AG20443 (cell line): Measurements from ENCODE around the gene AFDN.

ENCODE experiments used
- DNase-seq: peaks from one replicate; pipeline ENCODE4 v3.0.0; 2012; ENCODE audit warnings: low spot score, mixed read lengths

The AFDN gene

DNA sequence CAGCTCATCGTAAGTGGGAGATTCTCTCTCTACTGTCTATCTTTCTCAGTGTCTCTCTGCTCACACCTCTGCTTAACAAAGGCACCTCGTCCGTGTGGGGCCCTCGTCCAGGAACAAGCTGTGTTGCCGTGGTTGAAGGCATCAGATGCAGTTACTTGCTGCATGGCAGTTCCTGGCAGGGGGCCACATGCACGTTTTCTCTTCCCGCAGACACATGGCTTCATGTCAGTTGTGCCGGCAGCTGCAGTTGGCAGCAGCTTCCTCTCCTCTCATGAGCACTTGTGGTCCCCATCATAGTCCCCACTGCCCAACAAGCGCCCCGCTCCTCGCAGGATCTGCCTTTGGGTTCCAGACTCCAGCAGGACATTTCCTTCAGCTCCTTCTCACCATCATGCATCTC, 7.1 kb upstream of the AFDN start:
- no peak for DNase-seq

DNA sequence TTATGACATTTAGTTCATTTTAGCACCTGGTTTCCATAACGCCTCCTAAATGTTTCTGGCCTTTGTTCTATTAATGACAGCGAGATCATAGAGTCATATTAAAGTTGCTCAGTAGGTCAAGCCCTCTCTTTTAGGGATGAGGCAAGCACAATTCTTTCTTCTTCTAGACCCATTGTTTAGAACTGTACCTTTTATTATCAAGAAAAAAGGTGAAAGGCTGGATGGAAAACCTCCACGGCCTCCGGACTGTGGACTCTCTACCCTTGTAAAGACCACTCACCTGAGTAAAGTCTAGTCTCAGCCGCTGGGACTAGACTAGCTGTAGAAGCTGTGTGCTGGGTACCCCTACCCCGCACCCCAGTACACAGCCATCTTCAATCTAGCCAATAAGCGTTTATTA, 6.0 kb upstream of the AFDN start:
- DNase-seq, result no peak

DNA sequence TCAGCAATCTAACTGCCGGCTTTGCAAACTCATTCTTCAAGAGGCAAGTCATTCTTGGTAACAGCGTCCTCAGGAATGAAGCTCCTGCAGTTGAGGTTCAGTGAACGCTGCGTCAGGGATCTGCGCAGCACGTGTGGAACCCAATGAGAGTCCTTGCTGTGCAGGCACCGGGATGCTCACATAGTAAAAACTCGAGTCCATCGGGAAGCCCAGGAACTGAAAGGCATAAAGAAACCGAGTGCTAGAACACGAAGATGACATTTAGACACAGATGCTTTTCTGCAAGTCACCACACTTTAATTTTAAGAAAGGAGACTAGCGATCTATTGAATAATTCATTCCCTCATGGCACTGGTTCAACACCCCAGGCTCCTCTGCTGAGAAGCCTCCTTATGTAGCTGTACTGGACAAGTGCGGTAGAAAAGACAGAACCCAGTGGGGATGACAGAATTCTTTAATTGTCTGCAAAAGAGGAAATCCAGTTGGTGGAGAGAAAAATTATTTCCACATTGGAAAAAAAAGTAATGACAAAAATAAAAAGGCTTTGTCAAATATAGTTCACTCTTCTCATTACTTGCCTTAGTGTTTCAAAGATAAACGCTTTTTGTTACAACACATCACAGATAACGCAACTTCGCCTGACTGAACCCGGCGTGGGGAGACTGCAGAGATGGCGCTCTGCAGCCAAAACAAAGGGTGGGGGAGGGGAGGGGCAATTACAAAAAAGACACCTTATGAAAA, 1.9 kb upstream of the AFDN start:
- peak; percentile 51 for DNase-seq

DNA sequence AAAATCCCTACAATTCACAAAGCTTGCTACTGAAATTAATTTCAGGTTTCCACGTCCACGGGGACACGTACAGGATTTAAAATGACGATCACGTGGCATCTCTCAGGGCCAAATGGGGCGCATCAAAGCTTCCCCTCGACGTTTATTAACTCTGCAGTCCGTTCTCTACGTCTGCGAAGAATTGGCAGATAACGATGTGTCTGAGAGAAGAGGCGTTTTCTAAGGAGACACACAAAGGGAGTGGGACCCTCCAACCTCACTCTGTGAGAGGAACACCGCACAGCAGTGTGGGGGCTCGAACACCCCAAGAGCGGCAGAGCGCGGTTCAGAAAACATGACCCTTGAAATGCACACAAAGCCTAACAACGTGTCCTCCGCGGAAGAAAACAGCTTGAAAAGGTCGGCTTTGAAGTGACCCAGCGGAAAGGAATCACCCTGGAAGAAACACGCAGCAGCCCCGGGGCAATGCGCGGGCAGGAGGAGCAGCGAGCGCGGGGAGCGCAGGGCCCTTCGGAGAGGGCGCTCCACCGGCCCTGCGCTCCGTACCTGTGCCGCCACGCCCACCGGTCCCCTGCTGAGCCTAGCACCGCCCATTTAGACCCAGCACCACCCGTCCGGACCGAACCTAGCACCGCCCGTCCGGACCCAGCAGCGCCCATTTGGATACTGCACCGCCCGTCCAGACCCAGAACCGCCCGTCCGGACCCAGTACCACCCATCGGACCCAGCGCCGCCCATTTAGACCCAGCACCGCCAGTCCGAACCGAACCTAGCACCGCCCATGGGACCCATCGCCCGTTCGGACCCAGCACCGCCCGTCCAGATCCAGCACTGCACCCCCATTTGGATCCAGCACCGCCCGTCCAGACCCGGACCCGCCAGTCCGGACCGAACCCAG, 1.1 kb upstream of the AFDN start:
- peak; percentile 60 for DNase-seq

DNA sequence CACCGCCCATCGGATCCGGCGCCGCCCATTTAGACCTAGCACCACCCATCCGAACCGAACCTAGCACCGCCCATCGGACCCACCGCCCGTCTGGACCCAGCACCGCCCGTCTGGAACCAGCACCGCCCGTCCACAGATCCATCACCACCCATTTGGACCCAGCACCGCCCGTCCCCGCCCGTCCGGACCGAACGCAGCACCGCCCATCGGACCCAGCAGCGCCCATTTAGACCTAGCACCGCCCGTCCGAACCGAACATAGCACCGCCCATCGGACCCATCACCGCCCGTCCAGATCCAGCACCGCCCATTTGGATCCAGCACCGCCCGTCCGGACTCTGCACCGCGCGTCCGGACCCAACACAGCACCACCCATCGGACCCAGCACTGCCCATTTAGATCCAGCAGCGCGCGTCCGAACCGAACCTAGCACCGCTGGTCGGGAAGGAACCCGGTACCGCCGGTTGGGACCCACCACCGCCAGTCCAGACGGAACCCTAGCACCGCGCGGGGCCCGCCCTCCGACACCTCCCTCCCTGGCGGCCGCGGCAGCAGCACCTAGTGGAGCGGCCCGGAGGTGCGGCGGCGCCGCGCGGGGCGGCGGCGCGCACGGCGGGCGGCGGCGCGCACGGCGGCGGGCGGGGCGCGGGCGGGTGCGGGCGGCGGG, 348 bp upstream of the AFDN start:
- peak; percentile 93 for DNase-seq

DNA sequence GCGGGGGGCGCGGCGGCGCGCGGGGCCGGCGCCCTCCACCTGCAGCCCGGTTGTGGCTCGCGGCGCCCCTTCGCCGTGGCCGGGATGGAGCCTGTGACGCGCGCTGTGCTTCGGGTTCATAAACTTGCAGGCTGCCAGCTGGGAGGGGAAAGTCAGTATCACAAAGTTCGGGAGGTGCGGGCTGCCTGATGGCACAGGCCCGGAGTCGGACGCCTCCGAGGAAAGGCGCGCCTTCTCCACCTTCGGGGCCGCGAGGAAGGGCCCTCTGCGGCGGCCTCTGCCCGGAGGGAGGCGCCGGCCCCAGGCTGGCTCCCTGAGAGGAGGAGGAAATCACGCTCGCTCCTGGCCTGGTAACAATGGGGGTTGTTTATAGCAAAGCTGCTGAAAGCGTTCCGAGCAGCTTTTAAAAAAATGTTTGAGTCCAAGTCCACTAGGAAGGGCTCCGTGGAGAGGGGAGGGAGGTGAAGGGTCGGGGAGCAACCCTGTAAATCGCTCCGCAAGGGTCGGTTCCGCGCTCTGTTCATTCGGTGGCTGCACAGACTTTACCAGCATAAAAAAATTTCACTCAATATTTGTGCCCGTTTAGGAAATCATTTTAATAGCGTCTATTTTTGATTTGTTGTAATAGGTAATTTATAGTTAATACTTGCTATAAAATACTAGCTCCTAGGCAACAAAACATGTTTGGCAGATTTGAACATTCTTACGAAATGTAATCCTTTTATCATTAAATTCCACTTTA, 1.0 kb downstream of the AFDN start:
- peak; percentile 68 for DNase-seq

DNA sequence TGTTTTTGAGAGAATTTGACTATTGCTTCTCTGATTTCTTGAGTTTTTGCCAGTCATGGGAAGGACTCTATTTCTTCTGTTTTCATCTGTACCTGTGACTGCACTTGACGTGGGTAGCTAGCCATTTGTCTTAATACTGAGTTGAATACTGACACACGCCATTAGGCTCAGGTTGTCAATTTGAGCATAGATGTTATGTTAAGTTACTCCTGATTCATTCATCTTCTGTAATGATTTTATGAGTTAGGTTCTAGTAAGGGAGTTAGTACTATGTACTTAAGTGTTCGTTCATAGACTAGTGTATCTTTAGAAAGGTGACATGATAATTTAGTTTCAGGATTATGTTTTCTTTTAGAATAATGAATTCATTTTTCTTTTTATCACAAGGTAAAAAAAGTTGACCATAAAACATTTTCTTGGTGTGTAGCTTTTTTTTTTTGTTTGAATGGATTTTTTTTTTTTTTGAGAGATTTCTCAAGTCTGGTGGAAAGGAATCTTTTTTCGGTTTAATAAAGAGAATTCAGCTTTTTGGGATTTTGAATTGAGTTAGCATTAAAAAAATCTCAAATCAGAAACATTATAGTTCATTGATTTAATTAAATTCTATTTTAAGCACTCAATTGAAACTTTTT, 1.7 kb downstream of the AFDN start:
- no peak for DNase-seq

DNA sequence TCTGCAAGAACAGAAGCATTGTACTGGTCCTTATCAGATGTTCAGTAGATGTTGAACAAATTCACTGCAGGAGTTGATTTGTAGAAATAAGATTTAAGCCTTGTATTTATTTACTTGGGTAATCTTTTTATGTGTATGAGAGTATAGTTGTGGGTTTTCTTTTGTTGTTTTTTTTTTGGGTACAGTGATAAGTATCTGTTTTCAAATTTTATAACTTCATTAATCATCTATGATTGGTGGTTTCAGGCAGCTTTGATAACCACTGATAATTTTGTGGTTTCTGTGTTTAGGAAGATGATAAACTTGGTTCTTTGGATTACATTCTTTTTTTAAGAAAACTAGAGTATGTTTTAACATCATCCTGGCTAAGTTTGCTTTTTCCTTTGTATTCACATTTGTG, 2.8 kb downstream of the AFDN start:
- no peak for DNase-seq

DNA sequence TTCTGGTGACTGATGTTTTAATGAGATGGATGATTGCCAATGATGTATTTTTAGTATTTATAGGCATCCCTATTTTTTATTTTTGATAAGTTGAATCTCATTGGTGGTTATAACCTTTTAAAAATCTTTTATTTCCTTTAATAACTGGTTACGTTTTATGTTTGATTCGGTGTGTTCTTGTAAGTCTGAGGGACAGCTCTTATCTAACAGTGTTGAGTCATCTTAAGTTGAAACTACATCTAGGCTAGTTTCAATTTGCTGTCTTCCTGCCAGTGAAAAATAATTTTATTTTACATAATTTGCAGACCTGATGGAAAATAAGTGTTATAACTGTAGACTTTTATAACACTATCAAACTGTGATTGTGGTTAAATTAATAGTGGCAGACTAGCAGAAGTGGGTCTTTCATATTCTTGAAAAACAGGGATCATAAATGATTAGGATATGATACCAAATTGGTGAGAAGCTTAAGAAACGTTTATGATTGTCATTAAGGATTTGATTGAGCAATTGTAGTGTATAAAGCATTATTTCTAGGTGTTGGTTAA, 4.6 kb downstream of the AFDN start:
- no peak for DNase-seq

DNA sequence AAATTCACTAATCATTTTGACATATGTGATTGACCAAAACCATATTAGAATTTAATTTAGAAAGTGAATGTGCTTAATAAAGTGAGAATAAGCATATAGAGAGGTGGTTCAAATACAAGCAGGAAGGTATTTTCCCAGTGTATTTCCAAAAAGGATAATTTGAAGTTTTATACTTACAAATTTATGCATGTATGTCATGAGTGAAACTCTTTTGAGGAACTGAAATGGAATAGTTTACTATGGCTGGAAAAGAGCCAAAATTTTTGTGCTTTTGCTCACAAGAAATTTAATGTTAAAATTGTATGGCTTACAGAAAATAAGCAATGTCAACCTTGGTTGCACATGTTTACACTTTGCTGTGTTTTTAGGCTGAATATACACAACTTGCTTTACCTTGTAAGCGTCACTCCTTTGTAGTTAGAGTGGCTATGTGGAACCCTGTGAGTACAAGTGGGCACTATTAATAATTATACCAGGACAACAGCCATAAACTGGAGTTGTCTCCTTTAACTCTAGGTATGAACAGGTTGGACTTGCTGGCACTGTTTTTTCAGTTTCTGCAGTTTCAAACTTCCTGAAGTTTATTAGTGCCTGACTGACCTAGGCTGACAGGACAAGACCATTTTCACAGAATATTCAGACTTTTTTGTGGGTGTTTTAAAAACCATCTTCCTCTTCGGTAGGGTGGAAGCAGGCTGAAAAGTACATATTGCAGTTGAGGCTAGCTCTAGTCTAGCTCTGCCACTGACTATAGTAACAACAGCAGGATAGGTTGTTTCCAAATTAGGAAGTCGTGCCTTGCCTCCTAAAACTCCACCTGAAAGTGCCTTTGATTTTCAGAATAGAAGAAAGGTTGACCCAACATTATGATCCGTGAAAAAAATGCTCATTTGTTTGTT, 6.0 kb downstream of the AFDN start:
- DNase-seq, result no peak

DNA sequence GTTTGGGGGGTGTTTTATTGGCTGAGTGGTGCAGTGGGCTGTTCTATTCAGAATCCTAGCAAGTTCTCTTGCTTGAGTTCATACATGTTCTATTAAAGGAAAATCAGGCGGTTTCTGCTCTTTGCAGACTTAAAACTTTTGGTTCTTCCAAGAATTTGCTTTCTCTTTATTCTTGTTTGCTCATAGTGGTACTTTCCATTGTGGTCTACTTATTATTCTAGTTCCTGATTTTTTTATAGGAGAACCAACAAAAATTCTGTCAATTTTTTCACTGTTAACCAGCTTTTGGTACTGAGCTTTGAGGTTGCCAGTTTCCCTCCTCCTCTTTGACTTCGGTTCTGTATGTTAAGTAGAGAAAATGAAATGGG, 6.7 kb downstream of the AFDN start:
- no peak for DNase-seq

DNA sequence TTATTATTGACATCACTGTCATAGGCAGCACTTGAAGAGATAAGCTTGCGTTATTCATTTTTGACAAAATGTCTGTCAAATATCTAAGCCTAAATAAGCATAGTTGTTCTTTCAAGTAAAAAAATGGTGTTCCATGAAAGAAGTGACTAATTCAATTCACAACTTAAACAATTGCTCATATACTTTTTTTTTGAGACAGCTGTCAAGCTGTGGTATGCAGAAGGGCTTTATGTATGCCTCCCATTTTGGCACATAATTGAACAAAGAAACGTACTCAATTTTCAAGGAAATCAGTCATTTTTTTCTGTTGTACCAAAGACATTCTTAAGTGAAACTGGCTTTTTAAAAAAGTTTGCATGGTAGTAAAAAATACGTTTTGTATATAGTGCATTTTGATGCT, 8.5 kb downstream of the AFDN start:
- DNase-seq, result no peak

DNA sequence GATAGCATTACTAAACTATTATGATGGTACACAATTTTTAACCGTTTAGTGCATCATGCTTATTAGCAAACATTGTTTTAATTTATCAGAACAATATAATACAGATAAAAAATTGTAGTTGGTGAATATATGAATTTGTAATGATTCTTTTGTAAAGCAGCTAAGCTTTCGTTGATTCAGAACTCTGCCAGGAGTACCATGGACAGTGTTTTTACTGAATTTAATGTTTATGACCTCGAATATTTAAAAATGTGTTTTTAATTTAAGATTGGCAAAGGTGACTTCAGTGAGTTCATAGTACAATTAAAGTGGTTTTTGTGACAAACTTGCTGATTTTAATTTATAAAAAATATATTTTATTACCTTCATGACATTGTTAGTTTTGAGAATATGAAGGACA, 10.0 kb downstream of the AFDN start:
- DNase-seq, result no peak

DNA sequence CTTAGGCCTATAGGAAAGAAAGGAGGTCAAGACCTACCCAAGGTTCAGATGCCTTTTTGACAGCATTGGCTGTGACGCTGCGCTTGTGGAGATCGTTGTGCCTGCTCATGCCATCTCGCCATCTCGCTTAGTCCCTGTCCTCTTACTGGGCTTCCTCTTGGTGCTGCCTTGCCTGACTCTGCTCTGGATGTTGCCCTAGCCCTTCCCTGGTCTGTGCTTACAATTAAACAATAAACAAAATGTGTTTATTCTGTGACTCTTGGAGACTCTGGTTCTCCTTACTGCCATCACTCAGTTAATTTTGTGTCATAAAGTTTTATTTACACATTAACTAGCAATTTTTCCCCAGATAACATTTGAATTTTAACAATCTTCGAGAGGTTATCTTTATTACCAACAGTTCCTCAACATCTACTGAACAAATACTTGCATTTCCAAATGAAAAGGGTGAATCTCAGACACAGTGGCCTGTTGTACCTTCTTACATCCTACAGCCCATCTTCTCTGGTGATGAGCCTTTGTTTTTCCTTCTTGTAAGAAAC, 11.6 kb downstream of the AFDN start:
- no peak for DNase-seq

DNA sequence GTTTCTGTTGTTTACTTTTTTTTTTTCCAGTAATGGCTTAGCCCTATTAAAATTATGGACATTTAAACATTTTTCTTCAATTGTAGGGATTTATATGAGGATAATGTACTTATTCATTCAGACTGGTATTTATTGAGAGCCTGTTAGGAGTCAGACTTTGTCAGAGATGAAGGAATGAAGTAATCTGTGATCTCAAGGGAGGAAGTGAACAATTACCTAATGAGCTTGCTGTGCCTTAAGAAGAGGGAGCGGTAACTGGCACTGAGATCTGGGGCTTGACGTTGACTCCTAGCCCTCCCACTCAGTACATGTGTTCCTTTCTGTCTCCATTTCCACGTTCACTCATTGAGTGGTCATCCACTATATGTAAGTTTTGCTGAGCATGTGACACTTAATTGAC, 12.6 kb downstream of the AFDN start:
- no peak for DNase-seq

DNA sequence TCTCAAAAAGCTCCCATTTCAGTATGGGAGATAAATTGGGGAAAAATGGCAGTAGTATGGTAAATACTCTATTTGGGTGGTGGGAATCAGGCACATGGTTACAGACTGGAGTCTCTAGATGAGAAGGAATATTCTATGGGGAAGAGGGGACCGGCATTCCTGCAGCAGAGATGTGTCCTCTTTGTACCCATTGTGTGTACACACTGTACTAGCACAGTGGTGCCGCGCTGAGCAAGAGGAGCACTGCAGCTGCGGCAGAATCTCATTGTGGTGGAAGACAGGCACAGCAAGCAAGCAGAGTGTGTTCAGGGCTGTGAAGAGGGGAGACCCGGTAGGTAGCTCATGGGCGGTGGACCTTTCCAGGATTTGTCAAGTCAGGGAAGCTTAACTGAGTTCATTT, 13.0 kb downstream of the AFDN start:
- DNase-seq, result no peak

DNA sequence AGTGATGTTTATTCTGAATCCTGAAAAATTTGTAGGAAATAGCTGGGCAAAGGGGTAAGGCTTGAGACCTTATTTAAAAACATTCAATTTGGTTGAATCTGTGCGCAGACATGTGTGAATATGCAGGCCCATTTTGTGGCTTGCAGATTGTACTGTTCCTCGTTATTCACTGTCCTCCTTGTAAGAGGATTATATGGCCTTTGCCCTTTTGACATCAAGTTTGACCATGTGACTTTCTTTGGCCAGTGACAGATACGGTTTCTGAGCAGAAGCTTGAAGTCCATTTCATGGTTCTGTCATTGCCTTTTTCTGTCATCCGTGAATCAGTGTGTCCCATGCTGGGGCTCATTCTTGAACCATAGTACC, 13.4 kb downstream of the AFDN start:
- no peak for DNase-seq

DNA sequence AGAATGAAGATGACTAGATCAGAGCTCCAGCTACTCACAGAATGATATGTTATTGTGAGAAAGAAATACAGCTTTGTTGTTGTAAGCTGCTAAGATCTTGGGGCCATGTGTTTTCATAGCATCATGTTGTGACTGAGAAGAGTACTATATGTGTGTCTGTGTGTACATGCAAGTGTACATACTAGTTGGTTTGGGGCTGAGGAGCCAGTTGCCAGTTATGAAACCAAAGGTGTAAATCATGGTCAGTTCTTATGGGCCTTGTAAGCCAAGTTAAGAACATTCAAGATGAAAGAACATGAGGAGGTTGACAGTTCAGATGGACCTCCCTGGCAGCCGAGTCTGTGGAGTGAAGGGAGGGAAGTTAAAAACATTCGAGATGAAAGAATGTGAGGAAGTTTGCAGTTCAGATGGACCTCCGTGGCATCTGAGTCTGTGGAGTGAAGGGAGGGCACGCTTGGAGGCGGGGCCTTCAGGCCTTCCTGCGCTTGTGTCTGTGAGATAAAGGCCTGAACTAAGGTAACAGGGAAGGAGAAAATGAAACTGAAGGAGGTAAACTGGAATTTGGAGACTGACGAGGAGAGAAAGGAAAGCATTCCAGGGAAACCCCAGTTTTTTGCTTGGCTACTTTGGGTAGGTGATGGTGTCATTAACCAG, 13.9 kb downstream of the AFDN start:
- no peak for DNase-seq

DNA sequence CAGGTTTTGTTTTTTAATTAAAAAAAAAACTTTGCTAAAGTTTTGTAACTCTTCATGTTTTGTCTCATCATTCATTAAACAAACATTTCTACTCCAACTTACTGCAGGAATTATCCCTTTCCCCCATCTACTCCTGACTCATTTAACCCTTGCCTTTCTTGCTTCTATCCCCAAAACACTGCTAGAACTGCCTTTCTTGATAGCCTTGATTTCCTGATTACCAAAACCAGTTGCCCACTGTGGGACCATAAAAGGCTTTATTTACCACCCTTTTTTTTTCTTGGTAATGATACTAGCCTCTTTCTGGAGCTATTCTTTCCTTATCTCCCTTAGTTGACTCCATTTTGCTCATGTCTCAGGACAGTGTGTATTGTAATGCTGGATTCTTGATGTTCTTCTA, 15.3 kb downstream of the AFDN start:
- no peak for DNase-seq

DNA sequence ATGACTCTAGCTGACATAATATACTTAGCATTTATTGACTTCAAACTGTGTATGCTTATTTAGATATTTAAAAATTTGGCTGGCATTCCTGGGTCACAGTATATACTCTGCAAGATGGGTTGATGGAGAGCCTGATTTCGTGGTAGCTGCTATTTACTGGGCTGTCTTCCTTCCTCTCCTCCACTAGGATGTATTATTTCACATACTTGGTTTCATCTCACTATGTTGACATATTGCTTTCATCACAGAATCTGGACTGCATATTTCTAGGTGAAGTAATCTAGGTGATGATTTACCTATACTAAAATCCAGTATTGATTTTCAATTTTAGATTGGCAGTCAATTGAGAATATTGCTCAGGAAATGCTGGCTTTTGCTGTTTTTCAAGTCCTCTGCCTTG, 15.7 kb downstream of the AFDN start:
- no peak for DNase-seq
